CD8-positive, alpha-beta memory T cell (primary cell): Measurements from ENCODE around the gene STAC2. TPM values are rescaled to one million over a fixed set of nuclear protein-coding genes. Genes with fewer than 3 reads are reported as not detected.

Experiments
- CTCF ChIA-PET: fragments of 350-600 bp; sonication (Branson Sonifier 250); formaldehyde crosslinking; loops from one replicate; lab custom pipeline; 2021; ENCODE audit warnings: antibody characterized with exemption; lab: Charles Lee
- POLR2A ChIA-PET: fragments of 350-600 bp; sonication (Branson Sonifier 250); formaldehyde crosslinking; loops from one replicate; lab custom pipeline; 2021; ENCODE audit warnings: antibody characterized with exemption; lab: Charles Lee
- DNase-seq, 5 donors: peaks; one replicate each; pipeline versions ENCODE4 v3.0.0 to v3.0.0-alpha.2; 2020 to 2022; ENCODE audit warnings: mixed read lengths in 1 of 5
- H3K27ac ChIP-seq: one replicate; pipeline ENCODE4 v1.7.0; 2013; ENCODE audit warnings: low read depth, mild to moderate bottlenecking, low read length, moderate library complexity
- H3K27me3 ChIP-seq: 2 replicates; pipeline ENCODE4 v1.7.0; 2013; ENCODE audit warnings: low read length, mild to moderate bottlenecking; ENCODE audit not compliant: insufficient read depth, poor library complexity, severe bottlenecking
- H3K36me3 ChIP-seq: 2 replicates; pipeline ENCODE4 v1.7.0; 2013; ENCODE audit warnings: mild to moderate bottlenecking, low read length, moderate library complexity; ENCODE audit not compliant: insufficient read depth
- H3K4me1 ChIP-seq: 2 replicates; pipeline ENCODE4 v1.7.0; 2013; ENCODE audit warnings: mild to moderate bottlenecking, low read length, moderate library complexity; ENCODE audit not compliant: insufficient read depth
- H3K4me3 ChIP-seq: 2 replicates; pipeline ENCODE4 v1.7.0; 2013; ENCODE audit warnings: mild to moderate bottlenecking, low read length
- H3K9me3 ChIP-seq: 2 replicates; pipeline ENCODE4 v1.7.0; 2013; ENCODE audit warnings: mild to moderate bottlenecking, low read length
- H3K27ac Mint-ChIP-seq, 8 donors: one replicate each; pipeline ENCODE4 v1.8.0; 2020 to 2021; ENCODE audit warnings: mixed read lengths in 8 of 8, mild to moderate bottlenecking in 6 of 8, inconsistent platforms in 3 of 8, moderate library complexity in 3 of 8
- H3K27me3 Mint-ChIP-seq, 2 donors: one replicate each; pipeline ENCODE4 v1.8.0; 2020 to 2021; ENCODE audit warnings: mixed read lengths in 2 of 2, mild to moderate bottlenecking in 1 of 2, moderate library complexity in 1 of 2
- H3K36me3 Mint-ChIP-seq, 3 donors: one replicate each; pipeline ENCODE4 v1.8.0; 2020 to 2021; ENCODE audit warnings: mixed read lengths in 3 of 3, inconsistent platforms in 1 of 3, mild to moderate bottlenecking in 1 of 3
- H3K4me1 Mint-ChIP-seq, 3 donors: one replicate each; pipeline ENCODE4 v1.8.0; 2020 to 2021; ENCODE audit warnings: mixed read lengths in 3 of 3, inconsistent platforms in 1 of 3, mild to moderate bottlenecking in 1 of 3
- H3K4me3 Mint-ChIP-seq, 7 donors: one replicate each; pipeline ENCODE4 v1.8.0; 2020 to 2021; ENCODE audit warnings: mixed read lengths in 7 of 7, mild to moderate bottlenecking in 6 of 7, moderate library complexity in 4 of 7, inconsistent platforms in 2 of 7
- H3K9me3 Mint-ChIP-seq, 5 donors: one replicate each; pipeline ENCODE4 v1.8.0; 2020 to 2022; ENCODE audit warnings: mixed read lengths in 5 of 5, mild to moderate bottlenecking in 3 of 5, moderate library complexity in 2 of 5, inconsistent platforms in 1 of 5
- polyA plus RNA-seq: library from polyadenylated mRNA; unstranded; fragments of 300-500 nt; fragmentation: Illumina TruSeq; gene quantifications from one replicate; pipeline ENCODE4 v1.2.3, GENCODE V29; 2021
- total RNA-seq, 2 experiments: library from RNA; stranded (reverse); gene quantifications; one replicate each; pipeline ENCODE4 v1.2.3, GENCODE V29; 2021

Gene STAC2
- total and polyA plus RNA-seq, 3 experiments from 2014 or later: not detected

GRCh38 chr17:39231091-39231561 lies 5.4 kb upstream of the STAC2 start:
- no peak overlapping the region for H3K4me3 ChIP-seq
- POLR2A ChIA-PET: interaction anchor here (1.3 kb wide), 1 partner anchor 31 kb away, joined by 8 read pairs; the partner anchor contains the start of gene RPL19
- Mint-ChIP-seq H3K4me3 (no peak overlapping the region), H3K27ac (peak overlapping the region in 1 of 8 donors; percentile 72), H3K36me3 (no peaks in the 10 kb centered on the region), H3K4me1 (peaks cover 14 to 20% (median 19%) of the 10 kb centered on the region in 3 donors), H3K27me3 (peaks cover 27 to 39% of the 10 kb centered on the region in 2 donors), H3K9me3 (no peaks in the 10 kb centered on the region)
- H3K27me3 ChIP-seq: peaks cover 18% of the 10 kb centered on the region
- H3K36me3 ChIP-seq: no peaks in the 10 kb centered on the region
- peak in 1 of 5 donors; percentile 36 for DNase-seq
- peaks cover 23% of the 10 kb centered on the region for H3K4me1 ChIP-seq
- CTCF ChIA-PET: interaction anchor here (0.8 to 4.2 kb wide), 7 partner anchors 8 to 78 kb away, joined by 3 to 51 read pairs (median 11); no protein-coding TSS in a partner anchor
- H3K9me3 ChIP-seq: no peaks in the 10 kb centered on the region
- H3K27ac ChIP-seq: no peak overlapping the region

DNA sequence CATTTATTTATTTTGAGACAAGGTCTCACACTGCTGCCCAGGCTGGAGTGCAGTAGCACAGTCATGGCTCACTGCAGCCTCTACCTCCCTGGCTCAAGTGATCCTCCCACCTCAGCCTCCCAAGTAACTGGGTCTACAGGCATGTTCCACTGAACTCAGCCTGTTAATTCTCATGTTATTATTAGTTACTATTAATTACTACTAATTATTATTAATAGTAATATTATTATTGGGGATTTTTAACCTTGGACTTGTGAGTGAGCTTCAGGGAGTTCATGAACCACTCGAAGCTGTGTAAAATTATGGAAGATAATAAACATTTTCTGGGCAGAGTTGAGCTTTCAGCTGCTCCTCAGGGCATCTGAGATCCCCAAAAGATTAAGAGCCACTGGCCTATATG lies 4.6 kb upstream of the STAC2 start:
- H3K36me3 ChIP-seq: no peaks in the 10 kb centered on the region
- H3K4me3 Mint-ChIP-seq: no peak overlapping the region
- peaks cover 14 to 17% (median 16%) of the 10 kb centered on the region in 3 donors for H3K4me1 Mint-ChIP-seq
- no peak overlapping the region for H3K27ac ChIP-seq
- DNase-seq: peak in 1 of 5 donors; percentile 6
- CTCF ChIA-PET: interaction anchor here (1.3 to 4.2 kb wide), 4 partner anchors 9 to 77 kb away, joined by 3 to 51 read pairs (median 24); no protein-coding TSS in a partner anchor
- no peaks in the 10 kb centered on the region for H3K36me3 Mint-ChIP-seq
- peaks cover 17% of the 10 kb centered on the region for H3K4me1 ChIP-seq
- H3K27ac Mint-ChIP-seq: no peak overlapping the region
- H3K4me3 ChIP-seq: no peak overlapping the region
- peaks cover 29 to 43% of the 10 kb centered on the region in 2 donors for H3K27me3 Mint-ChIP-seq
- POLR2A ChIA-PET: no interaction called here
- H3K9me3 ChIP-seq: no peaks in the 10 kb centered on the region
- H3K27me3 ChIP-seq: peaks cover 21% of the 10 kb centered on the region
- no peaks in the 10 kb centered on the region for H3K9me3 Mint-ChIP-seq

DNA sequence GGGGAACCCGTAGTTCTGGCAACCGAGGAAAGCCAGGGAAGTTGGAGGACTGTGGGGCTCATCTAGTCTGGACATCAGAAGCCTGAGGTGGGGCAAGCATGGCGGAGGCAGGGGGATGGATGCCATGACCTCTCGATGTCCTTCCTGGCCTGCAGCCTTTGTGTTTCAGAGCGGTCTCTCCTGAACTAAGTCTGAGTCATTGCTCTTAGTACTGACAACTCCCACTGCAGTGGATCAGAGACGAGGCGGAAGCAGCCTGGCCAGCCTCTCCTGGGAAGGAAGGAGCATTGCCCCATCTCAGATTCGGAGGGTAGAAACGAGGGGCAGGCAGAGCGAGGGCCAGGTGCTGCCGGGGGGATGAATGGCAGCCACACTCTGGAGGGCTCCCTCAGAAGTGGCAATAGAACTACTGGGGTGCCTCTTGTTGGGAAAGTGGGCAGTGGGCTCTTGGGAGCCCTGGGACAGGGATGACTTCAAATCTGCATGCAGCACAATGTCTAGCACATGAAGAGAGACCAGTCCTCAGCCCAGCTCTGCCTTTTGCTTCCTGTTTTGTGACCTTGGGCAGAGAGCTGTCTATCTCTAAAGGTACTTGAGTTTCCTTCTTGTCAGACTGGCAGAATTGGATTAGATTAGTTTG lies 3.6 kb upstream of the STAC2 start:
- Mint-ChIP-seq H3K27ac (peak overlapping the region in 1 of 8 donors; percentile 7), H3K36me3 (no peaks in the 10 kb centered on the region), H3K9me3 (no peaks in the 10 kb centered on the region), H3K27me3 (peaks cover 30 to 46% of the 10 kb centered on the region in 2 donors), H3K4me1 (peaks cover 15 to 20% (median 15%) of the 10 kb centered on the region in 3 donors), H3K4me3 (no peak overlapping the region)
- Histone ChIP-seq H3K4me3 (no peak overlapping the region), H3K27ac (no peak overlapping the region), H3K36me3 (no peaks in the 10 kb centered on the region), H3K27me3 (peaks cover 21% of the 10 kb centered on the region), H3K4me1 (peaks cover 17% of the 10 kb centered on the region), H3K9me3 (no peaks in the 10 kb centered on the region)
- no peak for DNase-seq
- POLR2A ChIA-PET: no interaction called here
- CTCF ChIA-PET: interaction anchor here (1.3 to 4.2 kb wide), 4 partner anchors 10 to 22 kb away, joined by 3 to 51 read pairs (median 20); no protein-coding TSS in a partner anchor

- ChIA-PET POLR2A (no interaction called here), CTCF (interaction anchor here (1.4 to 1.6 kb wide), 2 partner anchors 17 to 20 kb away, joined by 3 to 4 read pairs; no protein-coding TSS in a partner anchor)
- Histone ChIP-seq H3K4me1 (peaks cover 17% of the 10 kb centered on the region), H3K4me3 (no peak overlapping the region), H3K27me3 (peaks cover 27% of the 10 kb centered on the region), H3K36me3 (no peaks in the 10 kb centered on the region), H3K9me3 (no peaks in the 10 kb centered on the region), H3K27ac (no peak overlapping the region)
- H3K27me3 Mint-ChIP-seq: peaks cover 42 to 57% of the 10 kb centered on the region in 2 donors
- DNase-seq: no peak
- peaks cover 15 to 26% (median 20%) of the 10 kb centered on the region in 3 donors for H3K4me1 Mint-ChIP-seq
- H3K36me3 Mint-ChIP-seq: no peaks in the 10 kb centered on the region
- H3K4me3 Mint-ChIP-seq: no peak overlapping the region
- H3K27ac Mint-ChIP-seq: no peak overlapping the region
- peaks cover 0 to 2% (median 0%) of the 10 kb centered on the region in 5 donors for H3K9me3 Mint-ChIP-seq
These were observed 1.7 kb upstream of the STAC2 start for GRCh38 chr17:39227364-39227919.

DNA sequence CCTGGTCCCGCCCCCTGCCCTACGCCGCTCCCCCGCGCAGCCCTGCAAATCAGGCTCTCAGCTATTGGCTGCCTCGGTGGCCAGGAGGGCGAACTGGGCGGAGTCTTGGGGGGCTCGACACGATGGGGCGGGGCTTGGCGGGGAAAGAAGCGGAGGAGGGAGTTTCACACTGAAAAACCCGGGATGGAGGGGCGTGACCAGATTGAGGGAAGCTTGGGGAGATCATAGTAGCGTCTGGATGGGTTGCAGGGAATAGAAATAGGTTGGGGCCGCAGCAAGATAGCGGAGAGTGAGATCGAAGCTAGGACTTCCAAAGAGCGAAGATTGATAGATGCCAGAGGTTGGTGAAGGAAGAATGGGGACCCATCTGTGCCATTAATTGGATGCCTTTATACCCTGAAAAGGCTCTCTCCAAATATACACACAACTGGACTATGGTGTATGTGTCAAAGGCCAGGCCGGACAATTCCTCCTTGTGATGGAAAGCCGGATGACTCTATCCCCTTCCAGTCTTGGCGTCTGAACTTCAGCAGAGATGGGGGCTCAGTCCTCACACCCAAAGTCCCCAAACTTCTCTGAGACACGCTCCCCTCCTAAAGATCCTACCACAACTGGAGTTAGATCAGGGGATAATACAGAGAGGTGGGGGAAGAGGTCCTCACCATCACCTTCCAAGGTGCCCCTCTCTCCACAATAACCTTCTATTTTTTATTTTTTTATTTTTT lies 376 bp upstream of the STAC2 start:
- Mint-ChIP-seq H3K4me1 (peaks cover 6 to 16% (median 12%) of the 10 kb centered on the region in 3 donors), H3K27ac (peak overlapping the region in 3 of 8 donors; percentile 43 to 55 (median 54)), H3K36me3 (no peaks in the 10 kb centered on the region), H3K9me3 (peaks cover 0 to 2% (median 0%) of the 10 kb centered on the region in 5 donors), H3K4me3 (peak overlapping the region; percentile 55 to 91 (median 80)), H3K27me3 (peaks cover 41 to 45% of the 10 kb centered on the region in 2 donors)
- no peaks in the 10 kb centered on the region for H3K36me3 ChIP-seq
- peaks cover 4% of the 10 kb centered on the region for H3K4me1 ChIP-seq
- no peaks in the 10 kb centered on the region for H3K9me3 ChIP-seq
- peak; percentile 34 to 68 (median 56) for DNase-seq
- ChIA-PET POLR2A (interaction anchor here (1.2 kb wide), 1 partner anchor 13 kb away, joined by 3 read pairs; no protein-coding TSS in a partner anchor), CTCF (interaction anchor here (0.7 to 1.1 kb wide), 2 partner anchors 10 to 18 kb away, joined by 3 to 6 read pairs; no protein-coding TSS in a partner anchor)
- peak overlapping the region; percentile 17 for H3K4me3 ChIP-seq
- no peak overlapping the region for H3K27ac ChIP-seq
- peaks cover 27% of the 10 kb centered on the region for H3K27me3 ChIP-seq

DNA sequence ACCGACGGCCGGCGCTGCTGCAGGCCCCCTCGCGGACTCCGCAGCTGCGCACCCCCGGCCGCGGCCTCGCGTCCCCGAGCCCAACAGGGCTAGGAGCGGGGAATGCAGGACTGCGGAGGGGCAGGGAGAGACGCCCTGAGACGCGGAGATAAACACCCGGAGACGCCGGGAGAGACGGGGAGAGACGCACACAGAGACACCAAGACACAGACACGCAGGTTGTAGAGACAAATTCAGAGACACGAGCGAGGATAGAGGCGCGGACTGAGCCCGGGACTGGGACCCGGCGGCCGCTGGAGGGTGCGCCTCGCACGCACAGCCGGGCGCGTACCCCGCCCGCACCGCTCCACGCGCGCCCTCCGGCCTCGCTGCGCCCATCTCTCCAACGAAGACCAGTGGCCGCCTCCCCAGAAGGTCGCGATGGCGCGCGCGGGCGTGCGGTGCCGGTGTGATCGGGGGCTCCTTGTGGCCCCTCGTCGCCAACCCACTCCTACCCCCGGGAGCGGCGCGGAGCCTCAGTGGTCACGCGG lies 902 bp downstream of the STAC2 start:
- Mint-ChIP-seq H3K9me3 (peaks cover 0 to 2% (median 0%) of the 10 kb centered on the region in 5 donors), H3K27ac (peak overlapping the region in 1 of 8 donors; percentile 61), H3K27me3 (peaks cover 41 to 44% of the 10 kb centered on the region in 2 donors), H3K4me3 (peak overlapping the region in 6 of 7 donors; percentile 66 to 83 (median 74)), H3K4me1 (peaks cover 6 to 16% (median 12%) of the 10 kb centered on the region in 3 donors), H3K36me3 (no peaks in the 10 kb centered on the region)
- CTCF ChIA-PET: no interaction called here
- Histone ChIP-seq H3K9me3 (no peaks in the 10 kb centered on the region), H3K27ac (no peak overlapping the region), H3K4me1 (peaks cover 4% of the 10 kb centered on the region), H3K4me3 (no peak overlapping the region), H3K36me3 (no peaks in the 10 kb centered on the region), H3K27me3 (peaks cover 27% of the 10 kb centered on the region)
- no peak for DNase-seq
- POLR2A ChIA-PET: interaction anchor here (0.6 kb wide), 1 partner anchor 218 kb away, joined by 6 read pairs; no protein-coding TSS in a partner anchor
